COLO668 (cell line): ENCODE data around the gene USP10.
A peak's percentile ranks its signal among the peaks of the same experiment; 100 is the strongest.

ENCODE experiments used
- DNase-seq: peaks from one replicate; lab custom pipeline; 2025; ENCODE audit not compliant: unreplicated experiment; lab: John Stamatoyannopoulos, UW

USP10 gene

GRCh38 chr16:84821179-84821578, 121.4 kb downstream of the USP10 start:
- DNase-seq: no peak

DNA sequence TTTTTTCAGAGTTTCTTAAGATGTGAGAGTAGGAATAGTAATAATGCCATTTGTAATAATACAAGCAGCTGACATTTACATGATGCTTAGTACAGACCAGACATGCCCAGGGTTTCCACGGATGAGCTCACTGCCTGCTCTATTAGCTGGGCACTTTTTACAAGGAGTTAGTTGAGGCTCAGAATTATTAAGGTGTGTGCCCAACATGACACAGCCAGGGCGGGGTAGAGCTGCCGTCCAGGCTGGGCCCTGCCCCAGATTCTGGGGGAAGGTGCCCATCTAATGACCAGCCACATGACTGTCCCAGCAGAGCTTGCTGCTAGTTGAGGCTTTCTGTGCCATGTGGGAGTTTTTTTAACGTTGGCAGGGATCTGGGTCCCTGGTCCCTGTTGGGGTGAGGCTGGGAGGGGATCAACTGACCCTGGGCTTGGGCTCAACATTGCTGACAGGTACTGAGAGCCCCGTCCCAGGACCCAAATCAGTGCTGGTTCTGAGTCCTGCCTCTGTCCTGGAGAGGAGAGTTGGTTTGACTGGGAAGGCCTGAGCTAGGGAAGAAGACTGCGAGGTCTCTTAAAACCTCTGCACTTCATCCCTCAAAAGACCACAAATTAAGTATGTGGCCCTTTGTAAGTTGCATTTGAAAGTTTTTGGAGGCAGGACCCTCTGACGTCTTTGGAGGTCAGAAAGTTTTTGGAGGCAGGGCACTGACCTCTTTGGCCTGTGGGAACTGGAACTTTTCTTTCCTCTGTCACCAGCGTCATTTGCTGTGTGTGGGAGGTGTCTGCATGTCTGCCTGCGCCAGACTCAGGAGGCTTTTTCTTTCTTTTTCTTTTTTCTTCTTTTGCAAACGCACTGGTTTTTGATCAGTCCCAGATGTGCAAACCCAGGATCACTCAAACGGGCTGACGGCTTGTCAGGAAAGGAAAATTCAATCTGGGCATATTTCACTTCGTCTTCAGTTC, 122.2 kb downstream of the USP10 start:
- DNase-seq: no peak

- DNase-seq: no peak
Measured at GRCh38 chr16:84822990-84823389, 123.2 kb downstream of the USP10 start.

DNA sequence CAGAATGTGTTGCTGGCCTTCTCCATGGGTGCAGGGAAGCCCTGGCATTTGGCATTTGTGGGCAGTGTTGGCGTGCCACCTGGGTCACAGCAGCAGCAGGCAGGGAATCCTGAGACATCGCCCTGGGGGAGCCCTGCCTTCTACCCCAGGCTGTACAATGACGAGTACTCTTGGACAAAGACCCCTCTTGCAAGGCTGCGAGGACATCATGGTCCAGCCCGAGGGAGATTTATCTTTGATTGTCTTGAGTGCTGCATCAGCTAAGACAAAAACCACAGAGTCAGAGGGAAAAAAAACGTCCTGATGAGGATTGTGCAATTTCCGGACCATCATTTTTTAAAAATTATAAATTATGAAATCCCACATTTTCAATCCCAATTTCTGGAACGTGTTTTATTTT, 123.7 kb downstream of the USP10 start:
- DNase-seq: no peak

DNA sequence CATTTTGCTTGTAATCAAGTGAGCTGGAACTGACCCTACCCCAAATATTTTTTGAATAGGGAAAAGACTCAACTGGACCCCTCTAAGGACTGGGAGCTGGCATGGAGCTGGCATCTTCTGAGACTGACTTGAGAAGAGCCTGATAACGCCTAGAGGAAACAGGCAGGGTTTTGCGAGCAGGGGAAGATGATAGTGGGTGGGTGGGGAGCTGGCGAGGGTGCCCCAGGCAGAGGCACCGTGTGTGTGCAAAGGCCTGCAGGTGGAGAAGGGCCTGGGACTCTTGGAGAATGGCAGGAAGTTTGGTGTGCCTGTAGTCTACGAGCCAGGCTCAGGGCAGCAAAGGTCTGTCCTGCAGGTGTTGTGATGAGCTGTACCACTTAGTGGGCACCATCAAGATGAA, 124.1 kb downstream of the USP10 start:
- DNase-seq: no peak

- no peak for DNase-seq
Measured at GRCh38 chr16:84825896-84826557, 126.2 kb downstream of the USP10 start.

DNA sequence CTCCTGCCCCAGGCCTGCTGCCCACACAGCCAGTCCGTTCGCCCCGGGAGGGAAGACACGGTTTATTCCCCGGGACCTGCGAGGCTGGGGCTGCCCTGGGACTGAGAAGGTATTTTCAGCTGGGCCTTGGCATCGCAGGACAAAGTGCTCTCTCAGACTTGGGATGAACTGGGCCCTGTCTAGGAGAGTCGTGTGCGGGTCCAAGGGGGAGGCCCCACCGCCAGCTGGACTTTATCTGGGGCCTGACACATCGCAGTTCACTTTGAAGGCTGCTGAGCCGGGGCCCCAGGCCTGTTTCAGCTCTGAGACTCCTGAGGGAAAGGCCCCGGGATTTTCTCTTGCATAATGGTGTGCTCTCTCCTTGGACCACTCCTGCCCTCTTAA, 126.8 kb downstream of the USP10 start:
- DNase-seq: no peak

DNA sequence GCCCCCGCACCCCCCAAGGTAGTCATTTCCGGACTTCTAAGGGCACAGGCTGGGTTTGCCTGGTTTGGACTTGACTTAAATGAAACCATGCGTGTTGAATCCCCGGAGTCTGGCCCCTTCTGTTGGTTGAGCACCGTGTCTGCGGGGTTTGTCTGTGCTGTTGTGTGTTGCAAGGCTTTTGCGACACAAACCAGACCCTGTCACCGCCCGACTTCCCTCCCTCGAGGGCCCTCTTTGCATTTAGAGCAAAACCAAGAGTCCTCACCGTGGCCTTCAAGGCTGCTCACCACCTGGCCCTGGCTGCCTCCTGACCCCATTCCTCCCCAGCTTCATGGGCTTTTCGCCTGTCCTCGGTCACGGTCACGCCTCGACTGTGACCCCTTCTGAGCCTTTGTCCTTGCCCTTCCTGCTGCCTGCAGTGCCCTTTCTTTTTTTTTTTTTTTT, 127.4 kb downstream of the USP10 start:
- no peak for DNase-seq

DNA sequence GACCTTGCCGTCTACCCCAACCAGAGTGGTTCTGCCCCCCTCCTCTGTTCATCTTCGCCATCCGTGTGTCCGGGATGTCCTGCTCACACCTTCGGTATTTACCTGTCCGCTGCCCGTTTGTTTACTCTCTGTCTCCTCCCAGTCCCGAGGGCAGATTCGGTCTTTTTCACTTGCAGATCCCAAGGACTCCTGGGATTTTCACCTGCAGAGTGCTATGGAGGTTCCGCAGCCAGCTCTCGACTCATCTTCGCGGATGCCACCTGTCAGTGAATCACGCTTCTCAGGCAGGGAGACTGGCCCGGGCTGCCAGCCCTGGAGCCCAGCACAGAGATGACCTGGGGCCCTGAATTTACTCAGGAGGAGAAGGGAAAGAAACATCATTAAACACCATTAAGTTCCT, 128.1 kb downstream of the USP10 start:
- peak; percentile 40 for DNase-seq

DNA sequence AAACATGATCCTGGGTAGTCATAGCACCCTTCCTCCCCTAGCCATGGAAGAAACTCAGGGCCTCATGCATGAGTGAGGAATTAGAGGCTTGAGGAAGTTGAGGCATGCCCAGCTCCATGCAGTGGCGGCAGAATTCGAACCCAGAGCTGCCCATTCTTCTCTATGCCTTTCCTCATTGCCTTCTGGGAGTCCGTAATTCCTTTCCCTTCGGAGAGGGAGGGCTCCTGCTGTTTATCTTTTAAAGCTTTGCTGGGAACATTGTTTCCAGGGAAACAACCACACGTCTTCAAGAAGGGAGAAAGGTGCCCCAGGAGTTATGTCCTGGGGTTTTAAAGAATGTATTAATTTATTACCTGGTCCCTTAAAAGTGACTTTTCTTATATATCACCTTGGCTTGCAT, 128.5 kb downstream of the USP10 start:
- no peak for DNase-seq
